Lower lobe of right lung (tissue), 2 donors: ENCODE measurements around the gene SEMA3F. TPM values are rescaled to one million over a fixed set of nuclear protein-coding genes. Genes with fewer than 3 reads are reported as not detected.

ENCODE experiments used
- ATAC-seq, 2 donors: fragments of 200-7000 bp; cut with Tn5 transposase; one replicate each; pipeline ENCODE4 v1.9.1; 2020 to 2022; ENCODE audit warnings: mild to moderate bottlenecking in 2 of 2, moderate library complexity in 2 of 2
- DNase-seq: peaks from one replicate; pipeline ENCODE4 v3.0.0-alpha.2; 2020
- H3K27ac ChIP-seq: fragments of 200-600 bp; one replicate; pipeline ENCODE4 v1.8.0; 2022
- H3K27me3 ChIP-seq: fragments of 200-600 bp; one replicate; pipeline ENCODE4 v1.8.0; 2022; ENCODE audit warnings: low read depth
- H3K36me3 ChIP-seq: fragments of 200-600 bp; one replicate; pipeline ENCODE4 v1.8.0; 2022; ENCODE audit warnings: mild to moderate bottlenecking
- H3K4me1 ChIP-seq: fragments of 200-600 bp; one replicate; pipeline ENCODE4 v1.8.0; 2022
- H3K4me3 ChIP-seq: fragments of 200-600 bp; one replicate; pipeline ENCODE4 v1.8.0; 2022; ENCODE audit warnings: mild to moderate bottlenecking
- H3K9me3 ChIP-seq: fragments of 200-600 bp; one replicate; pipeline ENCODE4 v1.8.0; 2022
- intact Hi-C: fragments of 100-400 bp; cut with DNase I; formaldehyde crosslinking; loops from one replicate; pipeline ENCODE4 v1.11.0; 2022
- total RNA-seq: library from RNA; stranded (reverse); fragmentation: NEBNext Ultra II Directional; extraction: Animal tissue kit (Norgen Biotek cat#: 25700); gene quantifications from one replicate; pipeline ENCODE4 v1.2.1, GENCODE V29; 2021
- TF ChIP-seq, protein P1 (sequence below): fragments of 200-600 bp; IDR thresholded peaks from one replicate; pipeline ENCODE4 v1.8.0; 2022; ENCODE audit warnings: antibody characterized with exemption, mild to moderate bottlenecking
- donor health status: DM: no; HTN: yes; CAD: no; lungs with severe emphysema.

SEMA3F gene
- total RNA-seq, 1 donor from 2014 or later = 44.7 TPM

DNA sequence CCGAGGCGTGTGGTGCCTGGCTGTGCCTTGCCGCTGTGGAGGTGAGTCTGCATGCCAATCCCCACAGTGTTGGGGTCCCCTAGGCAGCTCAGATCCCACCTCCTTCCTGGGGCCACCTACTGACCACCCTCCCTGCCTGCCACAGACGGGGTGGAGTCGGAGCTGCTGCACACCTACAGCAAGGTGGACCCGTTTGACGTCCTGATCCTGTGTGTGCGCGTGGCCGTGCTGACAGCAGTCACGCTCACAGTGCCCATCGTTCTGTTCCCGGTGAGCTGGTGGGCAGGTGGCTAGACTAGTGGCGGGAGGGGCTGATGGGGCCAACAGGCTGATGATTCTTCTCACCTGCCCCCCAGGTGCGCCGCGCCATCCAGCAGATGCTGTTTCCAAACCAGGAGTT lies 63.3 kb downstream of the SEMA3F start:
- Histone ChIP-seq H3K9me3 (no peaks in the 10 kb centered on the region), H3K4me3 (no peak overlapping the region), H3K27ac (no peak overlapping the region), H3K4me1 (no peaks in the 10 kb centered on the region), H3K27me3 (no peaks in the 10 kb centered on the region), H3K36me3 (no peaks in the 10 kb centered on the region)
- no peak for ATAC-seq
- intact Hi-C loops = no loop called here
- no peak for DNase-seq
- TF ChIP-seq, protein P1, sequence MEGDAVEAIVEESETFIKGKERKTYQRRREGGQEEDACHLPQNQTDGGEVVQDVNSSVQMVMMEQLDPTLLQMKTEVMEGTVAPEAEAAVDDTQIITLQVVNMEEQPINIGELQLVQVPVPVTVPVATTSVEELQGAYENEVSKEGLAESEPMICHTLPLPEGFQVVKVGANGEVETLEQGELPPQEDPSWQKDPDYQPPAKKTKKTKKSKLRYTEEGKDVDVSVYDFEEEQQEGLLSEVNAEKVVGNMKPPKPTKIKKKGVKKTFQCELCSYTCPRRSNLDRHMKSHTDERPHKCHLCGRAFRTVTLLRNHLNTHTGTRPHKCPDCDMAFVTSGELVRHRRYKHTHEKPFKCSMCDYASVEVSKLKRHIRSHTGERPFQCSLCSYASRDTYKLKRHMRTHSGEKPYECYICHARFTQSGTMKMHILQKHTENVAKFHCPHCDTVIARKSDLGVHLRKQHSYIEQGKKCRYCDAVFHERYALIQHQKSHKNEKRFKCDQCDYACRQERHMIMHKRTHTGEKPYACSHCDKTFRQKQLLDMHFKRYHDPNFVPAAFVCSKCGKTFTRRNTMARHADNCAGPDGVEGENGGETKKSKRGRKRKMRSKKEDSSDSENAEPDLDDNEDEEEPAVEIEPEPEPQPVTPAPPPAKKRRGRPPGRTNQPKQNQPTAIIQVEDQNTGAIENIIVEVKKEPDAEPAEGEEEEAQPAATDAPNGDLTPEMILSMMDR = no peak

DNA sequence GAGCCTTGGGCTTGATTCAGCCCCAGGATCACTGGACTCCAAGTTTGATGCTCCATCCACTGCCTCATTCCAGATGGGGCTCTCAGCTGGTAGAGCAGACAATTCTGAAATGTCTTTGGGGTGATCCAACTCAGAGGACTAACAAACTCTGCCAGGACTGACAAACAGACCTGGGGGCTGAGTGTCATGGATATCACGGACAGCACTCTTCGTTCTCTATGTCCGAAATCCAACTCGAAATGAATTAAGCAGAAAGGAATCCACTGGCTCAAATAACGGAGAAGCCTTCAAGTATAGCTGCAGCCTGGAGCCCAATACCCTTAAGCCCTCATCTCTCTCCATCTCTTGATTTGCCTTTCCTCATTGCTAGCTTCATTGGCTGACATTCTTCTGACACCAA lies 64.2 kb downstream of the SEMA3F start:
- H3K4me3 ChIP-seq = no peak overlapping the region
- no peaks in the 10 kb centered on the region for H3K36me3 ChIP-seq
- intact Hi-C loops = no loop called here
- ATAC-seq = no peak
- TF ChIP-seq, protein P1 = no peak
- no peaks in the 10 kb centered on the region for H3K9me3 ChIP-seq
- no peaks in the 10 kb centered on the region for H3K4me1 ChIP-seq
- DNase-seq = no peak
- no peak overlapping the region for H3K27ac ChIP-seq
- no peaks in the 10 kb centered on the region for H3K27me3 ChIP-seq

DNA sequence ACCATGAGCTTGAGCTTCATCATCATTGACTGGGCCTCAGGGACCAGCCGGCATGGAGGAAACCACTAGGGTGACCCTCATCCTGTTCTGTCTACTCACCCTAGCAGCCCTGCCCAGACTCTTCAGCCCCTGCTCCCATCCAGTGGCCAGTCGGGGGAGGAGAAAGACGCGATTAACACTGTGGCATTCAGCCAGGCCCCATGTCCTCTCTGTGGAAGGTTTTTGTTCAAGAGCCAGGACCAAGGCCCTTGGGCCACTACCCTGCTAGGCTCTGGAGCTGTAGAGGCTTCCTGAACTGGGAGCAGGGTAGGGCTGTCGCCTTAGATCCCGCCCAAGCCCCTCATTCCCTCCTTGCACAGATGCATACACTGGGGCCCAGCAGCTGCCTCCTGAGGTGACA lies 65.0 kb downstream of the SEMA3F start:
- TF ChIP-seq, protein P1 = no peak
- H3K27me3 ChIP-seq = no peaks in the 10 kb centered on the region
- no peaks in the 10 kb centered on the region for H3K4me1 ChIP-seq
- H3K9me3 ChIP-seq = no peaks in the 10 kb centered on the region
- no peak overlapping the region for H3K27ac ChIP-seq
- no peak for ATAC-seq
- H3K36me3 ChIP-seq = no peaks in the 10 kb centered on the region
- no peak overlapping the region for H3K4me3 ChIP-seq
- intact Hi-C loops = no loop called here
- DNase-seq = no peak

DNA sequence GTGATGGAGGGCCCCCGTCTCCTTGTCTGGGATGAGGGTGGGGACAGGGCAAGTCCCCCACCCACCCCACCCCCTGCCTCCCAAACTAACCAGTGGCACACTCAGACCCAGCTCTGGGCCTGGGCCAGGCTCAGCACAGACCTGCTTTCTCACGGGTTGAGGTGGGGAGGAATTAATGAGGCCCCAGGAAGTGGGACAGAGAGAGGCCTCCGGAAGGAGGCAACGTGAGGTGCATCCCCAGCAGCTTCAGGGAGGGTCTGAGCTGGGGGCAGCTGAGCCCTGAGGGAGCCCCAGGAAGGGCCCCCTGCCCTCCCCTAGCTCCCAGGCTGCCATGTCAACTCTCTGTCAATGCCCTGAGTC lies 65.9 kb downstream of the SEMA3F start:
- DNase-seq = no peak
- TF ChIP-seq, protein P1 = no peak
- Histone ChIP-seq H3K4me3 (no peak overlapping the region), H3K27ac (no peak overlapping the region), H3K9me3 (no peaks in the 10 kb centered on the region), H3K27me3 (no peaks in the 10 kb centered on the region), H3K4me1 (peaks cover 3% of the 10 kb centered on the region), H3K36me3 (no peaks in the 10 kb centered on the region)
- intact Hi-C loops = no loop called here
- no peak for ATAC-seq

DNA sequence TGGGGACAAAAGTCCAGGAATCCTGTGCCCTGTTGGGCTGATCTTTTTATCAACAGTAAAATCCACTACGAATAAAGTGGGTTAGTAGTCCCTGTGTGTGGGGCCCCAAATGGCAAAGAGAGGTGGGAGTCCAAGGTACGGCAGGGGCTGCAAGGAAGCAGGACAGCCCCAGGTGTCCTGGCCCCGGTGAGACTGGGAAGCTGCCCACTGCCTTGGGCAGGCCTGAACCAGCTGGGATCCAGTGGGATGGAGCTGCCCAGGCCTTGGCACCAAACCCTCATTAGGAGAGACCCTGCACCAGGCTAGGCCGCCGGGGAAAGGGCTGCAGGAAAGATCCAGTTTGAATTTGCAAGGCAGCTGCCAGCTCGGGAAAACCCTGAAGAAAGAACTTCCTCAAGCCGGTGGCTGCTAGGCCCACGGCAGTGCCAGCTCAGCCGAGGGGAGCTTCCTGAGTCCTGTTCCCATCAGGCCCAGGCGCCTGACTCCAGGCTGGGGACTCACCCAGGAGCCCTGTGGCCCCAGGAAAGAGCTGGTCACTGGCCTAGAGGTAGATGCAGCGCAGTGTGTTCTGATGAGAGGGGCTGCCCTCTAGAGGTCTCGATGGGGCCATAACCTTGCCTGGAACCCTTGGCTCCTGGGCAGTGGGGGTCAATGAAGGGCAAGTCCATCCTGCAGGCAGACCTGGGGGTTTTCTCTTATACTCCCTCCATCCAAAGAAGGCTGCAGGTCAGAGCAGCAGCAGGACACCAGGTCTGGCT lies 66.5 kb downstream of the SEMA3F start:
- TF ChIP-seq, protein P1 = no peak
- H3K9me3 ChIP-seq = no peaks in the 10 kb centered on the region
- DNase-seq = no peak
- intact Hi-C loops = no loop called here
- peaks cover 9% of the 10 kb centered on the region for H3K4me1 ChIP-seq
- ATAC-seq = no peak
- H3K27ac ChIP-seq = no peak overlapping the region
- H3K4me3 ChIP-seq = no peak overlapping the region
- no peaks in the 10 kb centered on the region for H3K27me3 ChIP-seq
- no peaks in the 10 kb centered on the region for H3K36me3 ChIP-seq
